NCI-H1105 treated with DMSO at 0.1 percent for 48 hours (cell line): ENCODE data around the gene LAMA2.
A peak's percentile ranks its signal among the peaks of the same experiment; 100 is the strongest.
"Not testable (repeated sequence)": the region's sequence is repeated elsewhere in the genome, so short reads cannot be mapped to it uniquely, and the experiment has no call there.

ENCODE experiments used
- DNase-seq: peaks from one replicate; lab custom pipeline; 2025; lab: John Stamatoyannopoulos, UW

The LAMA2 gene

GRCh38 chr6:129130106-129130505, 247.2 kb downstream of the LAMA2 start:
- DNase-seq, result no peak

GRCh38 chr6:129130959-129131681, 248.2 kb downstream of the LAMA2 start:
- peak; percentile 37 for DNase-seq

- DNase-seq, result no peak
These were observed 250.8 kb downstream of the LAMA2 start for GRCh38 chr6:129133770-129134192.

- DNase-seq, result no peak
These were observed 251.6 kb downstream of the LAMA2 start for GRCh38 chr6:129134535-129134934.

- DNase-seq, result no peak
These were observed 252.5 kb downstream of the LAMA2 start for GRCh38 chr6:129135451-129135850.

- no peak for DNase-seq
These were observed 253.8 kb downstream of the LAMA2 start for GRCh38 chr6:129136751-129137150.

- no peak for DNase-seq
These were observed 255.9 kb downstream of the LAMA2 start for GRCh38 chr6:129138739-129139405.

- DNase-seq, result no peak
These were observed 257.6 kb downstream of the LAMA2 start for GRCh38 chr6:129140526-129140925.

GRCh38 chr6:129141499-129141898, 258.6 kb downstream of the LAMA2 start:
- no peak for DNase-seq

GRCh38 chr6:129146902-129147301, 264.0 kb downstream of the LAMA2 start:
- peak; percentile 98 for DNase-seq

- no peak for DNase-seq
These were observed 267.6 kb downstream of the LAMA2 start for GRCh38 chr6:129150507-129150906.

GRCh38 chr6:129153257-129153656, 270.3 kb downstream of the LAMA2 start:
- no peak for DNase-seq

- peak; percentile 65 for DNase-seq
These were observed 276.3 kb downstream of the LAMA2 start for GRCh38 chr6:129159242-129159641.

- DNase-seq, result no peak
These were observed 279.7 kb downstream of the LAMA2 start for GRCh38 chr6:129162605-129163004.

GRCh38 chr6:129163551-129163950, 280.6 kb downstream of the LAMA2 start:
- no peak for DNase-seq

- DNase-seq, result no peak
These were observed 281.1 kb downstream of the LAMA2 start for GRCh38 chr6:129164032-129164431.

- DNase-seq, result not testable (repeated sequence)
These were observed 289.5 kb downstream of the LAMA2 start for GRCh38 chr6:129172279-129172995.

- no peak for DNase-seq
These were observed 292.1 kb downstream of the LAMA2 start for GRCh38 chr6:129175066-129175465.

GRCh38 chr6:129177801-129178200, 294.9 kb downstream of the LAMA2 start:
- no peak for DNase-seq

GRCh38 chr6:129179283-129179682, 296.3 kb downstream of the LAMA2 start:
- peak; percentile 23 for DNase-seq

GRCh38 chr6:129181001-129181400, 298.1 kb downstream of the LAMA2 start:
- DNase-seq, result no peak

- DNase-seq, result no peak
These were observed 300.3 kb downstream of the LAMA2 start for GRCh38 chr6:129183187-129183591.
